ENCODE data around the gene C14orf180. TPM values are rescaled to one million over a fixed set of nuclear protein-coding genes. Genes with fewer than 3 reads are reported as not detected.

C14orf180 gene
- total RNA-seq, result 0.92 TPM

GRCh38 chr14:104579507-104579906, at the start of gene C14orf180:
Gene C14orf180 (plus strand): TSS chr14:104579764. CDS start chr14:104586431, 6,667 bp downstream.

GRCh38 chr14:104604458-104605449, 25.2 kb downstream of the C14orf180 start, which contains the start of gene TMEM179:
Gene TMEM179 (minus strand): TSS chr14:104604772. CDS start chr14:104604741, 31 bp downstream.

Other genes starting within 250 kb of the C14orf180 start
- gene TMEM179, start 25.0 kb downstream of the C14orf180 start, total RNA-seq, result 56.7 TPM
- gene INF2, start 109.9 kb downstream of the C14orf180 start, total RNA-seq, result 9.7 TPM
- gene ADSS1, start 144.5 kb downstream of the C14orf180 start, total RNA-seq, result 6.7 TPM
- gene SIVA1, start 173.4 kb downstream of the C14orf180 start, total RNA-seq, result 20.3 TPM
- gene AKT1, start 216.0 kb downstream of the C14orf180 start, total RNA-seq, result 99.0 TPM
- 1.2 TPM for gene ZBTB42, start 221.3 kb downstream of the C14orf180 start, total RNA-seq

Measured in diencephalon (tissue), 1 donor.